Lower leg skin (tissue), 4 donors: ENCODE measurements around the gene S100A16. TPM values are rescaled to one million over a fixed set of nuclear protein-coding genes. Genes with fewer than 3 reads are reported as not detected.

Experiments used
- DNase-seq, 2 donors: peaks; one replicate each; pipeline ENCODE4 v3.0.0-alpha.2; 2019; ENCODE audit warnings: low spot score in 2 of 2
- H3K4me3 ChIP-seq: fragments of 200-600 bp; sonication (generic); 2 replicates; pipeline ENCODE4 v1.5.1; 2017; ENCODE audit warnings: mild to moderate bottlenecking, low read depth; ENCODE audit not compliant: poor library complexity, severe bottlenecking
- POLR2A ChIP-seq, 2 donors: fragments of 450-650 bp; IDR thresholded peaks; one replicate each; pipeline ENCODE4 v1.6.1; 2016 to 2017; ENCODE audit warnings: antibody characterized with exemption in 2 of 2, mild to moderate bottlenecking in 1 of 2, moderate library complexity in 1 of 2
- WGBS, 2 donors: methylation state at CpG; one replicate each; pipeline ENCODE4 v1.1.5; 2018; 5-methylcytosine and 5-hydroxymethylcytosine counted together
- intact Hi-C: fragments of 100-400 bp; cut with DNase I; formaldehyde crosslinking; loops from one replicate; pipeline ENCODE4 v1.15.0; 2023; ENCODE audit warnings: low total_unique reads
- total RNA-seq, 4 donors: library from RNA; depleted of rRNA; stranded (reverse); fragments of >200 nt; gene quantifications; one replicate each; pipeline ENCODE4 v1.1.0, GENCODE V29; 2016
- TF ChIP-seq, protein P1 (sequence below), 3 donors: fragments of 450-650 bp; IDR thresholded peaks; one replicate each; pipeline ENCODE4 v1.5.1; 2016; ENCODE audit warnings: antibody characterized with exemption in 3 of 3, mild to moderate bottlenecking in 3 of 3, moderate library complexity in 2 of 3

S100A16 gene
- total RNA-seq, 4 donors from 2014 or later = 289 to 390 (median 329) TPM

DNA sequence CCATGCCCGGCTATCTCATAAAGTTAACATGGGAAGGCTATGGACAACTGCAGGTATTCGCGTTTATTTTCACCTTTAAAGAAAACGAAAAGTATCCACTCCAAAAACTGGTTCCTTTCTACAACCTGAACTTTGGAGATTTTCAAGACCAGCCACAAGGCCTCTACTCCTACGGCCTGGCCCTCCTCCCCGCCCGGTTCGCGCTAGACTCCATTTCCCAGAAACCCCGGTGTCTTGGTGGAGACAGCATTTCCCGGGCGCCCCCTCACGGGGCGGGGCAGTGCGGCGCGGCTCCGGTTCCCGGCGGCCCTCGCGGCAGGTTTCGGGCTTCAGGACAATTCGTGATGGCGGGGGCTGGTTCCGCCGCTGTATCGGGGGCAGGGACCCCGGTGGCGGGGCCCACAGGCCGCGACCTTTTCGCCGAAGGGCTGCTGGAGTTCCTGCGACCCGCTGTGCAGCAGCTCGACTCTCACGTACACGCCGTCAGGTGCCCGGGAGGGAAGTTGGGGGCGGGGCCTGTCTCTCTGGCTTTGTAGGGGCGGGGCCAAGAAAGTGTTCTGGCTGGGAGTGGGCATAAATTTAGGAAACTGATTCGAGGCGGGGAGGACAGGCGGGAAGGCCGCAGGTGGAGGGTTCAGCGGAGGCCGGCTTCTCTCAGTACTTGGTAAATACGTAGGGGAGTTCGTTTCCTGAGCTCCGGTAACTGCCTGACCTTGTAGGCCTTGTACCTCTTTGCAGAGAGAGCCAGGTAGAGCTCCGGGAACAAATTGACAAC, 45.6 kb upstream of the S100A16 start, which contains the start of gene SNAPIN:
SNAPIN (plus strand) TSS at position 304 of the 775 bp plus-strand sequence; CDS start at position 345, 41 bp downstream.
- WGBS, 2 donors = 2% methylated on average over 47 of the region's 53 CpGs
- peak; percentile 91 to 98 for DNase-seq
- TF ChIP-seq, protein P1, sequence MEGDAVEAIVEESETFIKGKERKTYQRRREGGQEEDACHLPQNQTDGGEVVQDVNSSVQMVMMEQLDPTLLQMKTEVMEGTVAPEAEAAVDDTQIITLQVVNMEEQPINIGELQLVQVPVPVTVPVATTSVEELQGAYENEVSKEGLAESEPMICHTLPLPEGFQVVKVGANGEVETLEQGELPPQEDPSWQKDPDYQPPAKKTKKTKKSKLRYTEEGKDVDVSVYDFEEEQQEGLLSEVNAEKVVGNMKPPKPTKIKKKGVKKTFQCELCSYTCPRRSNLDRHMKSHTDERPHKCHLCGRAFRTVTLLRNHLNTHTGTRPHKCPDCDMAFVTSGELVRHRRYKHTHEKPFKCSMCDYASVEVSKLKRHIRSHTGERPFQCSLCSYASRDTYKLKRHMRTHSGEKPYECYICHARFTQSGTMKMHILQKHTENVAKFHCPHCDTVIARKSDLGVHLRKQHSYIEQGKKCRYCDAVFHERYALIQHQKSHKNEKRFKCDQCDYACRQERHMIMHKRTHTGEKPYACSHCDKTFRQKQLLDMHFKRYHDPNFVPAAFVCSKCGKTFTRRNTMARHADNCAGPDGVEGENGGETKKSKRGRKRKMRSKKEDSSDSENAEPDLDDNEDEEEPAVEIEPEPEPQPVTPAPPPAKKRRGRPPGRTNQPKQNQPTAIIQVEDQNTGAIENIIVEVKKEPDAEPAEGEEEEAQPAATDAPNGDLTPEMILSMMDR (IDR thresholded peaks at IDR 0.05) = no peak
- TF ChIP-seq POLR2A (IDR thresholded peaks at IDR 0.05) = peak in 1 of 2 donors; percentile 44
- H3K4me3 ChIP-seq = peak within 1 kb of the TSS; percentile 55
- intact Hi-C loops = no loop called here

DNA sequence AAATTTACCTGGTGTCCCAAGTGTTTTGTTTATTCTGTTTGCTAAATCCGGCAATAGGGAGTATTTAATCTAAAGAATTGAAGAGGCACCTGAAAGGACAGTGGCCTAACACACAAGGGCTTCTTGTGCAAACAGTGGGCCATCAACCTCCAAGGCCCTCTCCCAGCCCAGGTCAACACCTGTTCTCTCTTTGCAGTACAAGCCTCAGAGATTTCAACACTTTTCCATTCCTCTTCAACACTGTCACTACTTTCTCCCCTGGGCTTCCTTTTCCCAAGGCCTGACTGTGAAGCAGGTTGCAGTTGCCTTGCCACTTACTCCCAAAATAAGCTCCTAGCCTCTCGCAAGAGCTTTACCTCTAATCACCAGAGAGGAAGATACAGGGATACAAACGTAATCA, 42.4 kb upstream of the S100A16 start:
- WGBS, 2 donors = 87% methylated on average over 3 of the region's 3 CpGs
- no peak for DNase-seq
- intact Hi-C loops = no loop called here
- TF ChIP-seq, protein P1 (IDR thresholded peaks at IDR 0.05) = no peak
- TF ChIP-seq POLR2A (IDR thresholded peaks at IDR 0.05) = no peak
- H3K4me3 ChIP-seq = no peak overlapping the region

DNA sequence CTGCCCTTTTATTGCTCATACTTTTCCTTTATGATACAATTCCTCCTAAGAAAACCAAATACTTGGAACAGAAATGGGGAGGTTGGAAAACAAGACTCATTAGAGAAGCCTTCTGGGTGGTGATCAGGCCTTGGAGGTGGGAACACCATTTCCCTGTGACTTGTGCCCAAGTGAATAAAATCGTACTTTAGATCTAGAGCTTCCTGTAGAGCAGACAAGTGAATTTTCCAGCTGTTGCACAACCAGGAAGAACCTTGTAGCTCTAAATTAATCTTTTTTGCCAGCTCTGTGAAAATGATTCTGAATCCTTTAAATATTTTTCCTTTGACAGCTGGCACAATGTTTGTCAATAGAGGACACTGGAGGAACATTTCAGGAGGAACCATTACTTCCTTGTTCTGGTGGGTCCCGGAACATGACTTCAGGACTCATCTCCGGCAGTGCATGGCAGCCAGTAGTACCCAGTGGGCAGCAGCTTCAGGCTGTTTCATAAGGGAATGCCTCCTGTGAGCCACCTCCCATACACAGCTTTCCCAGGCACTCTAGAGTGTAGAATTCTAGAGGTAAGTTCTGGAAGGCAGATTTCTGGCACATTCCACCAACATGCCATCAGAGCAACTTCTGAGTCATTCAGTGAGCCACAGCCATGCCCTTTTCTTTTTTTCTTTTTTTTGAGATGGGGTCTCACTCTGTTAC, 40.0 kb upstream of the S100A16 start:
- intact Hi-C loops = no loop called here
- TF ChIP-seq, protein P1 (IDR thresholded peaks at IDR 0.05) = no peak
- TF ChIP-seq POLR2A (IDR thresholded peaks at IDR 0.05) = no peak
- no peak for DNase-seq
- H3K4me3 ChIP-seq = no peak overlapping the region
- WGBS, 2 donors = 51 to 57% methylated on average over 3 of the region's 3 CpGs

DNA sequence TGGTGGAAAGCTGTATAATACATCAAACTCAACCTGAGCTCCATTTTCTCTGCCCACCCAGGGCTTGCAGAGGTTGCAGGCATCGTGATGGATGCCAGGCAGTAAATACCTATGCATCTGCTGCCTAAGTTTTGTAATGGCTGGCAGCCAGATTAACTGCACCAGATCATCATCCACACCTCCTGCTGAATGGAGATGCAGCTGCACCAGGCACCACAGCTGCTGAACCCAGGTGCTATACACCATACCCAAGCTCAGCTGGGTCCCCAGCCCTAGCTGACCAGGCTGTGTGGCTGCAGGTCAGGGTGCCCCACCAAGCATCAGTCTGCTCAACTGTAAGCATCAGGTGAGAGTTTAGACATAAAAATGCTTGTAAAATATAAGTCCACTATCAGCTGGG, 38.8 kb upstream of the S100A16 start:
- DNase-seq = no peak
- H3K4me3 ChIP-seq = no peak overlapping the region
- TF ChIP-seq, protein P1 (IDR thresholded peaks at IDR 0.05) = no peak
- no peak for TF ChIP-seq POLR2A (IDR thresholded peaks at IDR 0.05)
- intact Hi-C loops = no loop called here
- WGBS, 2 donors = 53 to 56% methylated on average over 1 of the region's 1 CpG

DNA sequence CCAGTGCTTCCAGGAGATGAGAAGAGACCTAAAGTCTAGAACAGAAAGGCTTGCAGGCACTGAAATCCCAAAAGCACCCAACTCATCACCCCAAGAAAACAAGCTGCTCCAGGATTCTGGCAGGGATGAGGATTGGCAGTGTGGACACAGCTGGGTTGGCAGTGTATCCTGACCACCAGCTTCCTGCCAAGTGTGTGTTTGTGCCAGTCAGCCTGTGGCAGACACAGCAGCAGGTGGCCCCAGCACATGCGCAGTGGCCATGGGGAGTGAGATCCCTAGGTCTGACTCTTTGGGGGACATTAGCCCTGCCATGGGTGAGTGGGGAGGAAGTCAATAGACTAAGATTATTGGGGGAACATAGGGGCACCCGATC, 36.9 kb upstream of the S100A16 start:
- DNase-seq = no peak
- intact Hi-C loops = no loop called here
- WGBS, 2 donors = 85 to 86% methylated on average over 2 of the region's 2 CpGs
- no peak overlapping the region for H3K4me3 ChIP-seq
- TF ChIP-seq, protein P1 (IDR thresholded peaks at IDR 0.05) = no peak
- no peak for TF ChIP-seq POLR2A (IDR thresholded peaks at IDR 0.05)
